Activated B cell treated with CpG ODN at 0.5 μM for 24 hours (primary cell): ENCODE results near the gene ZMYND12. TPM values are rescaled to one million over a fixed set of nuclear protein-coding genes. Genes with fewer than 3 reads are reported as not detected.

Source experiments
- ATAC-seq: fragments of 200-7000 bp; cut with Tn5 transposase; one replicate; pipeline ENCODE4 v1.10.0; 2021; ENCODE audit warnings: low read depth, mild to moderate bottlenecking, moderate library complexity
- CTCF ChIA-PET: fragments of 350-600 bp; sonication (Branson Sonifier 250); formaldehyde crosslinking; loops from one replicate; lab custom pipeline; 2021; ENCODE audit warnings: antibody characterized with exemption; lab: Charles Lee
- POLR2A ChIA-PET: fragments of 350-600 bp; sonication (Branson Sonifier 250); formaldehyde crosslinking; loops from one replicate; lab custom pipeline; 2021; ENCODE audit warnings: antibody characterized with exemption; lab: Charles Lee
- DNase-seq: peaks from one replicate; pipeline ENCODE4 v3.0.0; 2022
- H3K27ac Mint-ChIP-seq: one replicate; pipeline ENCODE4 v1.8.0; 2020; ENCODE audit warnings: mixed read lengths
- H3K27me3 Mint-ChIP-seq: one replicate; pipeline ENCODE4 v1.8.0; 2021; ENCODE audit warnings: mixed read lengths
- H3K36me3 Mint-ChIP-seq: one replicate; pipeline ENCODE4 v1.8.0; 2021; ENCODE audit warnings: low read depth, mixed read lengths
- H3K4me1 Mint-ChIP-seq: one replicate; pipeline ENCODE4 v1.8.0; 2021; ENCODE audit warnings: mixed read lengths
- H3K4me3 Mint-ChIP-seq: one replicate; pipeline ENCODE4 v1.8.0; 2020; ENCODE audit warnings: mild to moderate bottlenecking, mixed read lengths
- H3K9me3 Mint-ChIP-seq: one replicate; pipeline ENCODE4 v1.8.0; 2020; ENCODE audit warnings: mixed read lengths
- intact Hi-C: fragments of 100-400 bp; cut with micrococcal nuclease; formaldehyde crosslinking; loops from one replicate; pipeline ENCODE4 v1.15.1; 2024
- total RNA-seq: library from RNA; stranded (reverse); gene quantifications from 2 replicates; pipeline ENCODE4 v1.2.3, GENCODE V29; 2022
- TF ChIP-seq, protein P1 (sequence below): fragments of 200-600 bp; IDR thresholded peaks from one replicate; pipeline ENCODE4 v1.8.0; 2022; ENCODE audit warnings: antibody characterized with exemption, mild to moderate bottlenecking

The ZMYND12 gene
- total RNA-seq, 1 donor from 2014 or later, result 0.53 TPM

GRCh38 chr1:42392967-42393848 is 62.6 kb downstream of the ZMYND12 start:
- Mint-ChIP-seq H3K9me3 (no peaks in the 10 kb centered on the region), H3K27ac (no peak overlapping the region), H3K27me3 (peaks cover 2% of the 10 kb centered on the region), H3K36me3 (no peaks in the 10 kb centered on the region), H3K4me1 (no peaks in the 10 kb centered on the region), H3K4me3 (no peak overlapping the region)
- CTCF ChIA-PET, result no interaction called here
- DNase-seq (no peak), ATAC-seq (no peak)
- POLR2A ChIA-PET, result no interaction called here
- intact Hi-C loops, result no loop called here
- TF ChIP-seq, protein P1, sequence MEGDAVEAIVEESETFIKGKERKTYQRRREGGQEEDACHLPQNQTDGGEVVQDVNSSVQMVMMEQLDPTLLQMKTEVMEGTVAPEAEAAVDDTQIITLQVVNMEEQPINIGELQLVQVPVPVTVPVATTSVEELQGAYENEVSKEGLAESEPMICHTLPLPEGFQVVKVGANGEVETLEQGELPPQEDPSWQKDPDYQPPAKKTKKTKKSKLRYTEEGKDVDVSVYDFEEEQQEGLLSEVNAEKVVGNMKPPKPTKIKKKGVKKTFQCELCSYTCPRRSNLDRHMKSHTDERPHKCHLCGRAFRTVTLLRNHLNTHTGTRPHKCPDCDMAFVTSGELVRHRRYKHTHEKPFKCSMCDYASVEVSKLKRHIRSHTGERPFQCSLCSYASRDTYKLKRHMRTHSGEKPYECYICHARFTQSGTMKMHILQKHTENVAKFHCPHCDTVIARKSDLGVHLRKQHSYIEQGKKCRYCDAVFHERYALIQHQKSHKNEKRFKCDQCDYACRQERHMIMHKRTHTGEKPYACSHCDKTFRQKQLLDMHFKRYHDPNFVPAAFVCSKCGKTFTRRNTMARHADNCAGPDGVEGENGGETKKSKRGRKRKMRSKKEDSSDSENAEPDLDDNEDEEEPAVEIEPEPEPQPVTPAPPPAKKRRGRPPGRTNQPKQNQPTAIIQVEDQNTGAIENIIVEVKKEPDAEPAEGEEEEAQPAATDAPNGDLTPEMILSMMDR, result no peak

DNA sequence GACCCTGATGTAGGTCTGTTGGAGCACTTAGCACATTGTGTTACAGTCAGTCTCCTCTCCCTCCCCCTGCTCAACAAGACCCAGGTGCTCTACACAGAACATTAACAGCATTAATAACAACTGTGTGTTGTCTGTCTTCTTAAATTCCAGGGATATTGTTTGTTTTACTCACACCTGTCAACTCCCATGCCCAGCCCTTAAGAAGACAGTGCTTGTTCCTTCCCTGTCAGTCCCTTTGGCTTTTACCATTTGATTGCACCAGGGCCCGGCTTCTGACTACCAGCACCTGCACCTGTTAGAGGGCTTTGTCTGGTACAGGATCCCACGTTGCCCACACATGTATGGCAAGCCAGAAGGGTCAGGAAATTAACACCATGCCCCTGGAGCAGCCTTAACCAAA is 63.6 kb downstream of the ZMYND12 start:
- CTCF ChIA-PET, result no interaction called here
- Mint-ChIP-seq H3K27me3 (peaks cover 6% of the 10 kb centered on the region), H3K36me3 (no peaks in the 10 kb centered on the region), H3K27ac (no peak overlapping the region), H3K4me3 (no peak overlapping the region), H3K9me3 (no peaks in the 10 kb centered on the region), H3K4me1 (no peaks in the 10 kb centered on the region)
- intact Hi-C loops, result no loop called here
- TF ChIP-seq, protein P1, result no peak
- ATAC-seq, result no peak
- no peak for DNase-seq
- POLR2A ChIA-PET, result no interaction called here

DNA sequence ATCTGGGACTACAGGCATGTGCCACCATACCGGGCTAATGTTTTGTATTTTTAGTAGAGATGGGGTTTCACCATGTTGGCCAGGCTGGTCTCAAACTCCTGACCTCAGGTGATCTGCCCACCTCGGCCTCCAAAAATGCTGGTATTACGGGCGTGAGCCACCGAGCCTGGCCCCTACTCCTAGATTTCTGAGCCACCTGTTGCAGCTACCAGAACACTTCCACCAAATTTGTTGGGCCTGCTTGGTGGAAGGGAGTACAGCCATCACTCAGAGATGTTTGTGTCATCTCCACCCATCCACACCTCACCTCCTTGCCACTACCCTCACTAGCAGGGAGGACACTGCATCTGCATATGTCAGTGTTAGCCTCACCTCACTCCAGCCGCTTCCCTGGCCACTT is 69.8 kb downstream of the ZMYND12 start:
- no peak overlapping the region for H3K4me3 Mint-ChIP-seq
- CTCF ChIA-PET, result no interaction called here
- POLR2A ChIA-PET, result no interaction called here
- no peak for DNase-seq
- no peaks in the 10 kb centered on the region for H3K36me3 Mint-ChIP-seq
- peaks cover 28% of the 10 kb centered on the region for H3K27me3 Mint-ChIP-seq
- no peaks in the 10 kb centered on the region for H3K9me3 Mint-ChIP-seq
- TF ChIP-seq, protein P1, result no peak
- H3K27ac Mint-ChIP-seq, result no peak overlapping the region
- no peak for ATAC-seq
- peaks cover 3% of the 10 kb centered on the region for H3K4me1 Mint-ChIP-seq
- intact Hi-C loops, result no loop called here

- Mint-ChIP-seq H3K4me1 (peaks cover 4% of the 10 kb centered on the region), H3K36me3 (no peaks in the 10 kb centered on the region), H3K9me3 (no peaks in the 10 kb centered on the region), H3K27ac (no peak overlapping the region), H3K4me3 (no peak overlapping the region), H3K27me3 (peaks cover 28% of the 10 kb centered on the region)
- no peak for DNase-seq
- ChIA-PET CTCF (no interaction called here), POLR2A (no interaction called here)
- intact Hi-C loops, result no loop called here
- TF ChIP-seq, protein P1, result no peak
- ATAC-seq, result no peak
Observed at GRCh38 chr1:42385283-42385682, 70.5 kb downstream of the ZMYND12 start.

GRCh38 chr1:42381280-42381673 is 74.5 kb downstream of the ZMYND12 start:
- ChIA-PET POLR2A (no interaction called here), CTCF (no interaction called here)
- DNase-seq (no peak), ATAC-seq (no peak)
- intact Hi-C loops, result no loop called here
- H3K9me3 Mint-ChIP-seq, result no peaks in the 10 kb centered on the region
- H3K27me3 Mint-ChIP-seq, result peaks cover 44% of the 10 kb centered on the region
- peak overlapping the region; percentile 78 for H3K4me3 Mint-ChIP-seq
- H3K27ac Mint-ChIP-seq, result no peak overlapping the region
- H3K4me1 Mint-ChIP-seq, result peaks cover 9% of the 10 kb centered on the region
- no peaks in the 10 kb centered on the region for H3K36me3 Mint-ChIP-seq
- TF ChIP-seq, protein P1, result no peak
